ENCODE results near the gene L3MBTL4. TPM values are rescaled to one million over a fixed set of nuclear protein-coding genes. Genes with fewer than 3 reads are reported as not detected.

L3MBTL4 gene
- total RNA-seq, 1 experiment from 2014 or later = not detected

- no peaks in the 10 kb centered on the region for H3K4me1 ChIP-seq (replicated peaks; ENCODE audit: insufficient read depth)
- intact Hi-C loops (cut with micrococcal nuclease; ENCODE audit: unreplicated experiment) = no loop called here
- ChIA-PET CTCF (no interaction called here), POLR2A (ENCODE audit: unreplicated experiment) (no interaction called here)
- TF ChIP-seq EZH2 (IDR thresholded peaks at IDR 0.05; ENCODE audit: low read depth) (no peak), CTCF (conservative IDR thresholded peaks at IDR 0.05) (no peak)
- no peak overlapping the region for H3K27ac ChIP-seq
- BruUV-seq (replicated peaks) = no TSS peak
- no peaks in the 10 kb centered on the region for H3K36me3 ChIP-seq (ENCODE audit: low read depth)
- H2AFZ ChIP-seq = no peak overlapping the region
- H3F3A ChIP-seq (ENCODE audit: insufficient read depth, low read depth) = no peaks in the 10 kb centered on the region
- H3K79me2 ChIP-seq (ENCODE audit: low read depth) = no peaks in the 10 kb centered on the region
- no peak overlapping the region for H3K4me2 ChIP-seq
- no peak for DNase-seq
- no peaks in the 10 kb centered on the region for H3K9me3 ChIP-seq (ENCODE audit: insufficient read depth, low read depth)
- H3K27me3 ChIP-seq (ENCODE audit: insufficient read depth, low read depth) = peaks cover 78% of the 10 kb centered on the region
- no peaks in the 10 kb centered on the region for H3K9me2 ChIP-seq (ENCODE audit: insufficient read depth)
- no peak overlapping the region for H3K4me3 ChIP-seq
- H4K20me1 ChIP-seq (ENCODE audit: insufficient read depth) = no peaks in the 10 kb centered on the region
Observed at GRCh38 chr18:5963267-5963666, 451.4 kb downstream of the L3MBTL4 start.

GRCh38 chr18:5962362-5962761 is 452.3 kb downstream of the L3MBTL4 start:
- POLR2A ChIA-PET (ENCODE audit: unreplicated experiment) = no interaction called here
- Histone ChIP-seq H3K4me1 (replicated peaks; ENCODE audit: insufficient read depth) (no peaks in the 10 kb centered on the region), H4K20me1 (ENCODE audit: insufficient read depth) (no peaks in the 10 kb centered on the region), H3K36me3 (ENCODE audit: low read depth) (no peaks in the 10 kb centered on the region), H3K27me3 (ENCODE audit: insufficient read depth, low read depth) (peaks cover 73% of the 10 kb centered on the region), H3F3A (ENCODE audit: insufficient read depth, low read depth) (no peaks in the 10 kb centered on the region), H3K79me2 (ENCODE audit: low read depth) (no peaks in the 10 kb centered on the region), H2AFZ (no peak overlapping the region), H3K4me3 (no peak overlapping the region), H3K9me3 (ENCODE audit: insufficient read depth, low read depth) (no peaks in the 10 kb centered on the region), H3K9me2 (ENCODE audit: insufficient read depth) (no peaks in the 10 kb centered on the region), H3K27ac (no peak overlapping the region), H3K4me2 (no peak overlapping the region)
- TF ChIP-seq CTCF (conservative IDR thresholded peaks at IDR 0.05) (no peak), EZH2 (IDR thresholded peaks at IDR 0.05; ENCODE audit: low read depth) (no peak)
- no peak for DNase-seq
- CTCF ChIA-PET = no interaction called here
- no TSS peak for BruUV-seq (replicated peaks)
- intact Hi-C loops (cut with micrococcal nuclease; ENCODE audit: unreplicated experiment) = no loop called here

- Histone ChIP-seq H3K9me2 (ENCODE audit: insufficient read depth) (no peaks in the 10 kb centered on the region), H3K79me2 (ENCODE audit: low read depth) (no peaks in the 10 kb centered on the region), H2AFZ (no peak overlapping the region), H3K27ac (no peak overlapping the region), H3K9me3 (ENCODE audit: insufficient read depth, low read depth) (no peaks in the 10 kb centered on the region), H3F3A (ENCODE audit: insufficient read depth, low read depth) (no peaks in the 10 kb centered on the region), H3K36me3 (ENCODE audit: low read depth) (no peaks in the 10 kb centered on the region), H4K20me1 (ENCODE audit: insufficient read depth) (no peaks in the 10 kb centered on the region), H3K4me1 (replicated peaks; ENCODE audit: insufficient read depth) (no peaks in the 10 kb centered on the region), H3K4me3 (no peak overlapping the region), H3K4me2 (no peak overlapping the region), H3K27me3 (ENCODE audit: insufficient read depth, low read depth) (peaks cover 67% of the 10 kb centered on the region)
- no TSS peak for BruUV-seq (replicated peaks)
- ChIA-PET CTCF (no interaction called here), POLR2A (ENCODE audit: unreplicated experiment) (no interaction called here)
- intact Hi-C loops (cut with micrococcal nuclease; ENCODE audit: unreplicated experiment) = no loop called here
- DNase-seq = no peak
- TF ChIP-seq EZH2 (IDR thresholded peaks at IDR 0.05; ENCODE audit: low read depth) (no peak), CTCF (conservative IDR thresholded peaks at IDR 0.05) (no peak)
Observed at GRCh38 chr18:5961828-5962150, 452.9 kb downstream of the L3MBTL4 start.
